ENCODE results near the gene ARID3A. TPM values are rescaled to one million over a fixed set of nuclear protein-coding genes. Genes with fewer than 3 reads are reported as not detected.
A peak's percentile ranks its signal among the peaks of the same experiment; 100 is the strongest.
"Not testable (repeated sequence)": the region's sequence is repeated elsewhere in the genome, so short reads cannot be mapped to it uniquely, and the experiment has no call there.

ARID3A gene, protein sequence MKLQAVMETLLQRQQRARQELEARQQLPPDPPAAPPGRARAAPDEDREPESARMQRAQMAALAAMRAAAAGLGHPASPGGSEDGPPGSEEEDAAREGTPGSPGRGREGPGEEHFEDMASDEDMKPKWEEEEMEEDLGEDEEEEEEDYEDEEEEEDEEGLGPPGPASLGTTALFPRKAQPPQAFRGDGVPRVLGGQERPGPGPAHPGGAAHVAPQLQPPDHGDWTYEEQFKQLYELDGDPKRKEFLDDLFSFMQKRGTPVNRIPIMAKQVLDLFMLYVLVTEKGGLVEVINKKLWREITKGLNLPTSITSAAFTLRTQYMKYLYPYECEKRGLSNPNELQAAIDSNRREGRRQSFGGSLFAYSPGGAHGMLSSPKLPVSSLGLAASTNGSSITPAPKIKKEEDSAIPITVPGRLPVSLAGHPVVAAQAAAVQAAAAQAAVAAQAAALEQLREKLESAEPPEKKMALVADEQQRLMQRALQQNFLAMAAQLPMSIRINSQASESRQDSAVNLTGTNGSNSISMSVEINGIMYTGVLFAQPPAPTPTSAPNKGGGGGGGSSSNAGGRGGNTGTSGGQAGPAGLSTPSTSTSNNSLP
- polyA plus RNA-seq (2013, experiment 1 of 4): 39.2 TPM
- polyA plus RNA-seq (2013, experiment 2 of 4): 51.2 TPM
- 52.5 TPM for polyA plus RNA-seq (2013, experiment 3 of 4)
- polyA plus RNA-seq (2013, experiment 4 of 4): 51.1 TPM

DNA sequence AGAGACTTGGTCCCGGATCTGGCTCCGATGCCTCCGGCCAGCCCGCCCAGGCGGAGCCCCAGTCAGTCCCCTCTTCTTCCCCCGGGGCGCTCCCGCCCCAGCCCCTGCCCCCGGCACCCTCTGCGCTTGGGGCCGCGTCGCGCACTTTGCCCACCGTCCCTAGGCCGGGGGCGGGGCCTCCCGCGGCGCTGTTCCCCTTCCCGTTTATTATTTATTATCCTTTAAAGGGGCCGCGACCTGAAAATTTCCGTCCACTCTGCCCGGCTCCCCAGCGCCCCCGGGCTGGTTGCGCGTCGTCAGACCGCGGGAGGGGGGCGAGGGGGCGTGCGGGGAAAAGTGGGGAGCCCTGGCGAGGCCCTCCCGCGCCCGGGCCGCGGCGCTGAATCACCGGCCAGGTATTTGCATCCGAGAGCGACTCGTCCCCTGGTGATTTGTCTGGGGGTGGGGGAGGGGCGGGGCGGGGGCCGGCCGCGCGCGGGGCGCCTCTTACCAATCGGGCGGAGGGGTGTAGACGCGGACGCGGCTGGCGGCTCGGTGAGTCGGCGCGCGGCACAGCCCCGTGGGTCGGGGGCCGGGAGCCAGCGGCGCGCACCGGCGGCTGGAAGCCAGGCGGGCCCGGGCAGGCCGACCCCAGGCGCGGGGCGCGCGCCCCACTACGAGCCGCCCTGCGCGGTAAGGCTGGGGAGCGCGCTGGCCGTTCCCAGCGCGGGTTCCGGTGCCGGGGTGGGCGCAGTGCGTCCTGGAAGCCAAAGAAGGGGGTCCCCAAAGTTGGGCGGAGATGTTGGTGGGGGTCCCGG, at the start of gene ARID3A:
ARID3A (plus strand) TSS at position 510 of the 797 bp plus-strand sequence. CDS start 3,494 bp downstream, outside the sequence.
- H3K4me3 ChIP-seq (ENCODE audit: insufficient read depth, low read depth, low read length): peak within 1 kb of the TSS; percentile 91
- peaks cover 9% of the 10 kb centered on the region for H3K27me3 ChIP-seq (ENCODE audit: control insufficient read depth, insufficient read depth, low read length, poor library complexity, severe bottlenecking)
- H3K9me3 ChIP-seq (ENCODE audit: control insufficient read depth, low read length): no peaks in the 10 kb centered on the region
- 0% methylated on average over 95 to 97 of the region's 97 CpGs for WGBS, 2 experiments
- peaks cover 5% of the 10 kb centered on the region for H3K36me3 ChIP-seq (ENCODE audit: control insufficient read depth, insufficient read depth, low read length)
- peaks cover 6% of the 10 kb centered on the region for H3K4me1 ChIP-seq (ENCODE audit: control insufficient read depth, insufficient read depth, low read length)
- peak within 1 kb of the TSS; percentile 60 for H3K27ac ChIP-seq (ENCODE audit: insufficient read depth, low read depth, low read length, poor library complexity, severe bottlenecking)

DNA sequence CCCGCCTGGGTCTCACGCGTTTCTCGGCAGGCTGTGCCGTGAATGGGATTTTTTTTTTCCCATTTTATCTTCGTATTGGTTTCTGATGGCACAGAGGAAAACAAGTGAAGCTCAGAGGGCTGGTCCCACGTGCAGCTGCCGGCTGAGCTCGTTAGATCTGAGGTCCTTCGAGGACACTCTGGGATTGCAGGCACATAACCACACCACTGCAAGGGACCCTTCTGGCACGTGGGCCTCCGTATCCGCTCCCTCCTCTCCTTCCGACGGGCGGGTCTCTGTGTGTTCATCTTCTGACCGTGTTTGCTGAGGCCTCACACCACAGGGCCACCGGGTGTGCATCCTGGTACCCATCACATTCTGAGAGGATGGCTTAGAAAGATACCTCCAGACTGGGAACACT, 49.7 kb upstream of the ARID3A start:
- H3K9me3 ChIP-seq (ENCODE audit: control insufficient read depth, low read length): no peaks in the 10 kb centered on the region
- H3K4me1 ChIP-seq (ENCODE audit: control insufficient read depth, insufficient read depth, low read length): no peaks in the 10 kb centered on the region
- no peaks in the 10 kb centered on the region for H3K27me3 ChIP-seq (ENCODE audit: control insufficient read depth, insufficient read depth, low read length, poor library complexity, severe bottlenecking)
- no peak overlapping the region for H3K4me3 ChIP-seq (ENCODE audit: insufficient read depth, low read depth, low read length)
- H3K27ac ChIP-seq (ENCODE audit: insufficient read depth, low read depth, low read length, poor library complexity, severe bottlenecking): no peak overlapping the region
- H3K36me3 ChIP-seq (ENCODE audit: control insufficient read depth, insufficient read depth, low read length): peaks cover 28% of the 10 kb centered on the region
- WGBS, 2 experiments: 92 to 93% methylated on average over 18 of the region's 18 CpGs

DNA sequence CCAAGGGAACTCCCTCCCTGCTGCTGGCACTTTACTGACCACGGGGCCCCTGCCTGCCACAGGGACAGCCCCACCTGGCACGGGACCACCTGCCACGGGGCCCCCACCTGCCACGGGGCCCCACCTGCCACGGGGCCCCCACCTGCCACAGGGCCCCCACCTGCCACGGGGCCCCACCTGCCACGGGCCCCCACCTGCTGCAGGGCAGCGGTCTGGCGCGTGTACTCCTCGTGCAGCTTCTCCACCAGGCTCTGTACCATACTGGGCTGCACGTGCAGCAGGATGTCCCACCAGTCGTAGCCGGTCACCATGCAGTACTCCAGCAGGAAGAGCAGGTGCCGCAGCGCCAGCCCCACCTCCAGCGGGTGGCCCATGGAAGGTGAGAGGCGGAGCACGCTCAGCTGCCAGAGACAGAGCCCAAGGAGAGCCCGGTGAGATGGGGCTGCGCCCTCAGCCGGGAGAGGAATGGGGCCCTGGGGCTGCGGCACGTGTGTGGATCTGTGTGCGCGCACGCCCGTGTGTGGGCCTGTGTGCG, 49.0 kb upstream of the ARID3A start:
- H3K27me3 ChIP-seq (ENCODE audit: control insufficient read depth, insufficient read depth, low read length, poor library complexity, severe bottlenecking): no peaks in the 10 kb centered on the region
- H3K36me3 ChIP-seq (ENCODE audit: control insufficient read depth, insufficient read depth, low read length): peaks cover 36% of the 10 kb centered on the region
- 90 to 93% methylated on average over 29 of the region's 29 CpGs for WGBS, 2 experiments
- H3K4me1 ChIP-seq (ENCODE audit: control insufficient read depth, insufficient read depth, low read length): no peaks in the 10 kb centered on the region
- H3K27ac ChIP-seq (ENCODE audit: insufficient read depth, low read depth, low read length, poor library complexity, severe bottlenecking): no peak overlapping the region
- H3K4me3 ChIP-seq (ENCODE audit: insufficient read depth, low read depth, low read length): no peak overlapping the region
- no peaks in the 10 kb centered on the region for H3K9me3 ChIP-seq (ENCODE audit: control insufficient read depth, low read length)

DNA sequence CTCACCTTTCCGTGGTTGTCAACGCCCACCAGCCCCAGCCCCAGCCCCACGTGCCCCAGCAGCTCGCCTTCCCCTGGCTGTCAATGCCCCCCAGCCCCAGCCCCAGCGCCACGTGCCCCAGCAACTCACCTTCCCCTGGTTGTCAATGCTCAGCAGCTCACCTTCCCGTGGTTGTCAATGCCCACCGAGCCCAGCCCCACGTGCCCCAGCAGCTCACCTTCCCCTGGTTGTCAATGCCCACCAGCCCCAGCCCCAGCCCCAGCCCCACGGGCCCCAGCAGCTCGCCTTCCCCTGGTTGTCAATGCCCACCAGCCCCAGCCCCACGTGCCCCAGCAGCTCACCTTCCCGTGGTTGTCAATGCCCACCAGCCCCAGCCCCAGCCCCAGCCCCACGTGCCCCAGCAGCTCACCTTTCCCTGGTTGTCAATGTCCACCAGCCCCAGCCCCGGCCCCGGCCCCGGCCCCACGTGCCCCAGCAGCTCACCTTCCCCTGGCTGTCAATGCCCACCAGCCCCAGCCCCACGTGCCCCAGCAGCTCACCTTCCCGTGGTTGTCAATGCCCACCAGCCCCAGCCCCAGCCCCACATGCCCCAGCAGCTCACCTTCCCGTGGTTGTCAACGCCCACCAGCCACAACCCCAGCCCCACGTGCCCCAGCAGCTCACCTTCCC, 47.7 kb upstream of the ARID3A start:
- H3K9me3 ChIP-seq (ENCODE audit: control insufficient read depth, low read length); H3K27ac ChIP-seq (ENCODE audit: insufficient read depth, low read depth, low read length, poor library complexity, severe bottlenecking); H3K4me1 ChIP-seq (ENCODE audit: control insufficient read depth, insufficient read depth, low read length); H3K27me3 ChIP-seq (ENCODE audit: control insufficient read depth, insufficient read depth, low read length, poor library complexity, severe bottlenecking); H3K4me3 ChIP-seq (ENCODE audit: insufficient read depth, low read depth, low read length): not testable (repeated sequence)
- H3K36me3 ChIP-seq (ENCODE audit: control insufficient read depth, insufficient read depth, low read length): peaks cover 45% of the 10 kb centered on the region
- WGBS, 2 experiments: 83 to 85% methylated on average over 22 to 23 of the region's 23 CpGs

DNA sequence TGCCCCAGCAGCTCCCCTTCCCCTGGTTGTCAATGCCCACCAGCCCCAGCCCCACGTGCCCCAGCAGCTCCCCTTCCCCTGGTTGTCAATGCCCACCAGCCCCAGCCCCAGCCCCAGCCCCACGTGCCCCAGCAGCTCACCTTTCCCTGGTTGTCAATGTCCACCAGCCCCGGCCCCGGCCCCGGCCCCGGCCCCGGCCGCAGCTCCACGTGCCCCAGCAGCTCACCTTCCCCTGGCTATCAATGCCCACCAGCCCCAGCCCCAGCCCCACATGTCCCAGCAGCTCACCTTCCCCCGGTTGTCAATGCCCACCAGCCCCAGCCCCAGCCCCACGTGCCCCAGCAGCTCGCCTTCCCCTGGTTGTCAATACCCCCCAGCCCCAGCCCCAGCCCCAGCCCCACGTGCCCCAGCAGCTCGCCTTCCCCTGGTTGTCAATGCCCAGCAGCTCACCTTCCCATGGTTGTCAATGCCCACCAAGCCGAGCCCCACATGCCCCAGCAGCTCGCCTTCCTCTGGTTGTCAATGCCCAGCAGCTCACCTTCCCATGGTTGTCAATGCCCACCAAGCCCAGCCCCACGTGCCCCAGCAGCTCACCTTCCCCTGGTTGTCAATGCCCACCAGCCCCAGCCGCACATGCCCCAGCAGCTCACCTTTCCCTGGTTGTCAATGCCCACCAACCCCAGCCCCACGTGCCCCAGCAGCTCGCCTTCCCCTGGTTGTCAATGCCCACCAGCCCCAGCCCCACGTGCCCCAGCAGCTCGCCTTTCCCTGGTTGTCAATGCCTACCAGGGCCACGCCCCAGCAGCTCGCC, 46.9 kb upstream of the ARID3A start:
- H3K27me3 ChIP-seq (ENCODE audit: control insufficient read depth, insufficient read depth, low read length, poor library complexity, severe bottlenecking); H3K4me1 ChIP-seq (ENCODE audit: control insufficient read depth, insufficient read depth, low read length); H3K9me3 ChIP-seq (ENCODE audit: control insufficient read depth, low read length); H3K27ac ChIP-seq (ENCODE audit: insufficient read depth, low read depth, low read length, poor library complexity, severe bottlenecking); H3K4me3 ChIP-seq (ENCODE audit: insufficient read depth, low read depth, low read length): not testable (repeated sequence)
- WGBS, 2 experiments: 87 to 88% methylated on average over 24 of the region's 24 CpGs
- H3K36me3 ChIP-seq (ENCODE audit: control insufficient read depth, insufficient read depth, low read length): peaks cover 52% of the 10 kb centered on the region

DNA sequence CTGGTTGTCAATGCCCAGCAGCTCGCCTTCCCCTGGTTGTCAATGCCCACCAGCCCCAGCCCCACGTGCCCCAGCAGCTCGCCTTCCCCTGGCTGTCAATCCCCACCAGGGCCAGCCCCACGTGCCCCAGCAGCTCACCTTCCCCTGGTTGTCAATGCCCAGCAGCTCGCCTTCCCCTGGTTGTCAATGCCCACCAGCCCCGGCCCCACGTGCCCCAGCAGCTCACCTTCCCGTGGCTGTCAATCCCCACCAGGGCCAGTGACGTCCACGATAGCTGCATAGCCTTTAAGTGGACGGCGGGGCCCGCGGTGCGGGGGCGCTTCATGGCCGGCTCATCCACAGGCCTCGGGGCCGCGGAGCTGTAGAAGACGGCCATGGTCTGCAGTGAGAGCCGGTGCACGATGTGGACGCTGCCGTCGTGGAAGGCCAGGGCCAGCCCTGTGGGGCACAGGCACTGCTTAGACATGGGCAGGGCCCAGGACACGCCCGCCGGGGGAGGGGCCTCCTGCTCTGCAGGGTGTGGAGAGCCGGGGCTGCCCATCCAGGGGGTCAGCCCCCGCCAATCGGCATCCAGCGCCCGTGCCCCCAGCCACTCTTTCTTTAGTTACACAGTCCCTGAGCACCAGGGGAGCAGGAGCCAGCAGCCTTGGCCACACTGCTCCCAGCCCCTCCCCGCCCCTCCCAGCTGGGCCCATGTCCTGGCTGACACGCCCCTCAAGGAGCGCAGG, 46.0 kb upstream of the ARID3A start:
- H3K4me1 ChIP-seq (ENCODE audit: control insufficient read depth, insufficient read depth, low read length): no peaks in the 10 kb centered on the region
- WGBS, 2 experiments: 91% methylated on average over 37 of the region's 37 CpGs
- no peaks in the 10 kb centered on the region for H3K27me3 ChIP-seq (ENCODE audit: control insufficient read depth, insufficient read depth, low read length, poor library complexity, severe bottlenecking)
- H3K36me3 ChIP-seq (ENCODE audit: control insufficient read depth, insufficient read depth, low read length): peaks cover 56% of the 10 kb centered on the region
- no peak overlapping the region for H3K27ac ChIP-seq (ENCODE audit: insufficient read depth, low read depth, low read length, poor library complexity, severe bottlenecking)
- H3K4me3 ChIP-seq (ENCODE audit: insufficient read depth, low read depth, low read length): no peak overlapping the region
- no peaks in the 10 kb centered on the region for H3K9me3 ChIP-seq (ENCODE audit: control insufficient read depth, low read length)

DNA sequence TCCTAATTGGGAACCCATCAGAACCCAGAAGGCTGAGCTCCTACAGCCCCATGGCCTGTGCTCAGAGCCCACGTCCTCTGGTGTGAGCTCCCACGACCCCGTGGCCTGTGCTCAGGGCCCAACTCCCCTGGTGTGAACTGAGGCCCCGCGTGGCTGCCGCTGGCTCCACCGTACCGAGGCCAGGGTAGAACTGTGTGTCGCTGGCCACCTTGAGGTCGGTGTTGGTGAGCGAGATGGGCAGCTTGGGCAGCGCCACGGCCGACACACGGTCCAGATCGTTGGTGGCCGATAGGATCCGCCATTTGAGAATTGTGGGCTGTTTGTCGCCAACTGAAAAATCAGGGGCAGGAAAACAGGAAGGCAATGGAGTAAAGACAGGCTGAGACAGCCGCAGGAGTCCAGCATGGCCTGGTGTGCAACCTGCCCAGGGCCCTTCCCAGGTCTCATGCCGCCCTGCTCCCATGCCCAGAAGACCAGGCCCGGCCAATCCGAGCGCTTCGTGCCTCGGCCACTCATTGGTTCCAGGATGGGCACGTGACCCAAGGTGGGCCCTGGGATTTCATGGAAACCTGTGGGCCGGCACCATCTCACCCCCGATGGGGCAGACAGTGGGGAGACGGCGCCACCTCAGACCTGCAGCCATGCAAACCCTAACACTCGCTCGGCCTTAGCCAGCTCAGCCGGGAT, 44.3 kb upstream of the ARID3A start:
- H3K4me3 ChIP-seq (ENCODE audit: insufficient read depth, low read depth, low read length): no peak overlapping the region
- WGBS, 2 experiments: 96% methylated on average over 34 of the region's 34 CpGs
- H3K27me3 ChIP-seq (ENCODE audit: control insufficient read depth, insufficient read depth, low read length, poor library complexity, severe bottlenecking): no peaks in the 10 kb centered on the region
- peaks cover 56% of the 10 kb centered on the region for H3K36me3 ChIP-seq (ENCODE audit: control insufficient read depth, insufficient read depth, low read length)
- no peaks in the 10 kb centered on the region for H3K4me1 ChIP-seq (ENCODE audit: control insufficient read depth, insufficient read depth, low read length)
- no peak overlapping the region for H3K27ac ChIP-seq (ENCODE audit: insufficient read depth, low read depth, low read length, poor library complexity, severe bottlenecking)
- no peaks in the 10 kb centered on the region for H3K9me3 ChIP-seq (ENCODE audit: control insufficient read depth, low read length)

DNA sequence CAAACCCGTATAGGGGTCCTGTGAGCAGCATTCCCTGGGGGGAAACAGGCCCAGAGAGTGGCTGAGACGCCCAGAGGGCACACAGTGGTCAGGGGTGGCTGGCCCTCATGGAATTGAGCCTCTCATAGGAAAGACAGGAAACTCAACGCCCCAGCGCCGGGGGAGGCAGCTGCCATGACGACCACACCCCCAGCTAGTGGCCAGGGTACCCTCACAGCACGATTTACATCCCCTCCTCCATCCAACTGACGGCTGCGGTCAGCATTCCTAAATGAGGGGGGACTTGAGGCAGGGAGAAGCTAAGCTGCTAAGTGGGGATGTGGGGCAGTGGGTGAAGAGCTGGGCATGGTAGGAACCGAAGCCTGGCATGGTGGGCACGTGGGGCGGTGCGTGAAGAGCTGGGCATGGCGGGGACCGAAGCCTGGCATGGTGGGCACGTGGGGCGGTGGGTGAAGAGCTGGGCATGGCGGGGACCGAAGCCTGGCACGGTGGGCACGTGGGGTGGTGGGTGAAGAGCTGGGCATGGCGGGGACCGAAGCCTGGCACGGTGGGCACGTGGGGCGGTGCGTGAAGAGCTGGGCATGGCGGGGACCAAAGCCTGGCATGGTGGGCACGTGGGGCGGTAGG, 42.9 kb upstream of the ARID3A start:
- no peaks in the 10 kb centered on the region for H3K9me3 ChIP-seq (ENCODE audit: control insufficient read depth, low read length)
- H3K4me3 ChIP-seq (ENCODE audit: insufficient read depth, low read depth, low read length): no peak overlapping the region
- no peaks in the 10 kb centered on the region for H3K4me1 ChIP-seq (ENCODE audit: control insufficient read depth, insufficient read depth, low read length)
- peaks cover 60% of the 10 kb centered on the region for H3K36me3 ChIP-seq (ENCODE audit: control insufficient read depth, insufficient read depth, low read length)
- 95 to 96% methylated on average over 22 to 30 of the region's 30 CpGs for WGBS, 2 experiments
- H3K27ac ChIP-seq (ENCODE audit: insufficient read depth, low read depth, low read length, poor library complexity, severe bottlenecking): no peak overlapping the region
- no peaks in the 10 kb centered on the region for H3K27me3 ChIP-seq (ENCODE audit: control insufficient read depth, insufficient read depth, low read length, poor library complexity, severe bottlenecking)

Measured in ectodermal cell (in vitro differentiated cells).